Lower lobe of right lung (tissue), 2 donors: ENCODE results near the gene LRRIQ3. TPM values are rescaled to one million over a fixed set of nuclear protein-coding genes. Genes with fewer than 3 reads are reported as not detected.

ENCODE experiments used
- ATAC-seq, 2 donors: fragments of 200-7000 bp; cut with Tn5 transposase; one replicate each; pipeline ENCODE4 v1.9.1; 2020 to 2022; ENCODE audit warnings: mild to moderate bottlenecking in 2 of 2, moderate library complexity in 2 of 2
- DNase-seq: peaks from one replicate; pipeline ENCODE4 v3.0.0-alpha.2; 2020
- H3K27ac ChIP-seq: fragments of 200-600 bp; one replicate; pipeline ENCODE4 v1.8.0; 2022
- H3K27me3 ChIP-seq: fragments of 200-600 bp; one replicate; pipeline ENCODE4 v1.8.0; 2022; ENCODE audit warnings: low read depth
- H3K36me3 ChIP-seq: fragments of 200-600 bp; one replicate; pipeline ENCODE4 v1.8.0; 2022; ENCODE audit warnings: mild to moderate bottlenecking
- H3K4me1 ChIP-seq: fragments of 200-600 bp; one replicate; pipeline ENCODE4 v1.8.0; 2022
- H3K4me3 ChIP-seq: fragments of 200-600 bp; one replicate; pipeline ENCODE4 v1.8.0; 2022; ENCODE audit warnings: mild to moderate bottlenecking
- H3K9me3 ChIP-seq: fragments of 200-600 bp; one replicate; pipeline ENCODE4 v1.8.0; 2022
- intact Hi-C: fragments of 100-400 bp; cut with DNase I; formaldehyde crosslinking; loops from one replicate; pipeline ENCODE4 v1.11.0; 2022
- long read RNA-seq: library from polyadenylated mRNA; unstranded; transcript quantifications from one replicate; pipeline ENCODE4 v2.0.0, GENCODE V29; 2021
- total RNA-seq: library from RNA; stranded (reverse); fragmentation: NEBNext Ultra II Directional; extraction: Animal tissue kit (Norgen Biotek cat#: 25700); gene quantifications from one replicate; pipeline ENCODE4 v1.2.1, GENCODE V29; 2021
- TF ChIP-seq, protein P1 (sequence below): fragments of 200-600 bp; IDR thresholded peaks from one replicate; pipeline ENCODE4 v1.8.0; 2022; ENCODE audit warnings: antibody characterized with exemption, mild to moderate bottlenecking
- donor health status: DM: no; HTN: yes; CAD: no; lungs with severe emphysema.

LRRIQ3 gene
- 0.65 TPM for total RNA-seq
- long read RNA-seq, partial matches to known transcripts = 0 of 2 reads
- long read RNA-seq, other reads (novel, unspliced or antisense) = 2 of 2 reads

DNA sequence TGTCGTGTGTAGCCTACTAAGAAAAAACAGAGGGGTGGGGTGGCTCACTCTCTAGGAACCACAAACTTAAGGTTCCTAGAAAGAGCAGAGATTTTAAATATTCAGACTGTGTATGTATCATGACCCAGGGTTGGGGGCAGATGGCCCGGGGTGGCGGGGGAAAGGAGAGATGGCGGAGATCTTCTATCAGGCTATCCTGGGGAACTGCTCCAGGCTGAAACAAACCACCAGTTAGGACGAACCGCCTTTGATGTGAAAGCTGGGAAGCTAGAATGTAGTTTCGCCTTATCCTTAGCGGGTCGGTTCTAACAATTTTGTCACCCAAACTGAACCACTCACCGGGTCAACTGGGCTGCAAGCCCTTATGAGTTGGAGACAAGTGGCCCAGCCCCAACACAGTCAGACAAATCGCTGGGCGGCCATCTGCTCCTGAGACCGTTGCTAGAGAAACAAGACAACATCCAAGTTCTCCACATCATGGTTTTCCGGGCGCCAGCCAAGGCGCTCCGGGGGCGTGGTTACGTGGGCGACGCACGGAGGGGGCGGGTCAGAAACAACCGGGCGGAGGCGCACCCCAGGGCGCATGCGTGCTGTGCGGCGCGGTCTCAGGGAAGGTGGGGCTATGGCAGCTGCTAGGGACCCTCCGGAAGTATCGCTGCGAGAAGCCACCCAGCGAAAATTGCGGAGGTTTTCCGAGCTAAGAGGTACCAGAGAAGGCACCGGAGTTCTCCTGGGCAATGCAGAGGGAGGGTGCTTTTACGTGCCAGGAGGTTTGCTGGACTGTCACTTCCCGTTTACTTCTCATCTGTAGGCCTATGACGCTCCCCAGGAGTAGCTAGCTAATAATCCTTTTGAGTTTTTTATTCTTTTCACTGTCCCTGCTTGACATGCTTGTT, at the start of gene LRRIQ3, which contains the start of gene FPGT:
TSS of gene LRRIQ3 (minus strand) at position 520 of the 896 bp plus-strand sequence. CDS start 14,492 bp downstream, outside the sequence.
TSS of gene FPGT (plus strand) at position 586 of the 896 bp plus-strand sequence. CDS start at position 623, 37 bp downstream.
- intact Hi-C loops = no loop called here
- ATAC-seq (peak; percentile 100), DNase-seq (peak; percentile 94)
- Histone ChIP-seq H3K4me1 (peaks cover 5% of the 10 kb centered on the region), H3K27me3 (no peaks in the 10 kb centered on the region), H3K27ac (peak within 1 kb of the TSS; percentile 84), H3K36me3 (peaks cover 31% of the 10 kb centered on the region), H3K4me3 (peak within 1 kb of the TSS; percentile 69), H3K9me3 (no peaks in the 10 kb centered on the region)
- TF ChIP-seq, protein P1, sequence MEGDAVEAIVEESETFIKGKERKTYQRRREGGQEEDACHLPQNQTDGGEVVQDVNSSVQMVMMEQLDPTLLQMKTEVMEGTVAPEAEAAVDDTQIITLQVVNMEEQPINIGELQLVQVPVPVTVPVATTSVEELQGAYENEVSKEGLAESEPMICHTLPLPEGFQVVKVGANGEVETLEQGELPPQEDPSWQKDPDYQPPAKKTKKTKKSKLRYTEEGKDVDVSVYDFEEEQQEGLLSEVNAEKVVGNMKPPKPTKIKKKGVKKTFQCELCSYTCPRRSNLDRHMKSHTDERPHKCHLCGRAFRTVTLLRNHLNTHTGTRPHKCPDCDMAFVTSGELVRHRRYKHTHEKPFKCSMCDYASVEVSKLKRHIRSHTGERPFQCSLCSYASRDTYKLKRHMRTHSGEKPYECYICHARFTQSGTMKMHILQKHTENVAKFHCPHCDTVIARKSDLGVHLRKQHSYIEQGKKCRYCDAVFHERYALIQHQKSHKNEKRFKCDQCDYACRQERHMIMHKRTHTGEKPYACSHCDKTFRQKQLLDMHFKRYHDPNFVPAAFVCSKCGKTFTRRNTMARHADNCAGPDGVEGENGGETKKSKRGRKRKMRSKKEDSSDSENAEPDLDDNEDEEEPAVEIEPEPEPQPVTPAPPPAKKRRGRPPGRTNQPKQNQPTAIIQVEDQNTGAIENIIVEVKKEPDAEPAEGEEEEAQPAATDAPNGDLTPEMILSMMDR = no peak

GRCh38 chr1:74246315-74246714, 48.3 kb upstream of the LRRIQ3 start:
- TF ChIP-seq, protein P1 = no peak
- Histone ChIP-seq H3K4me1 (no peaks in the 10 kb centered on the region), H3K27ac (no peak overlapping the region), H3K9me3 (no peaks in the 10 kb centered on the region), H3K36me3 (no peaks in the 10 kb centered on the region), H3K27me3 (no peaks in the 10 kb centered on the region), H3K4me3 (no peak overlapping the region)
- DNase-seq = no peak
- intact Hi-C loops = no loop called here
- ATAC-seq = no peak

- TF ChIP-seq, protein P1 = no peak
Observed at GRCh38 chr1:74245168-74245772, 47.3 kb upstream of the LRRIQ3 start.

DNA sequence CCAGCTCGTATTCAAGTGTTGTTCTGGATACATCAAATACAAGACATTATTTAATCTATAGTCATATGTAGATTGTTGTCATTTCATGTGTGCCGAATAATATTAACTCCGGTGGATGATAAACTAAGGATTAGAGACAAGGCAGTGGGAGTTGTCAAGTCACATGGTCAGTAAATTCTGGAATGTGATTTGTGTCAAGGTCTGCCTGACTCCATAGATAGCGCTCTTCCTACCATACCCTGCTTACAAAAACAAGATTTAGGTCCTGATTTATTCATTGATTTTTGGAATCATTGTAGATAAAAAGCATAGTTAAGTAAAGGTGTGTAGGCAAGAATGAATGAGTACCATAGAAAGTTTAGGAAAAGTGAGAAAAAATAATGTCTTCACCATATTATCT, 39.8 kb upstream of the LRRIQ3 start:
- H3K4me3 ChIP-seq = no peak overlapping the region
- DNase-seq (no peak), ATAC-seq (no peak)
- H3K4me1 ChIP-seq = no peaks in the 10 kb centered on the region
- TF ChIP-seq, protein P1 = no peak
- H3K9me3 ChIP-seq = no peaks in the 10 kb centered on the region
- no peaks in the 10 kb centered on the region for H3K27me3 ChIP-seq
- intact Hi-C loops = no loop called here
- H3K36me3 ChIP-seq = no peaks in the 10 kb centered on the region
- no peak overlapping the region for H3K27ac ChIP-seq

More at GRCh38 chr1:74245168-74245772, 47.3 kb upstream of the LRRIQ3 start:
- Histone ChIP-seq H3K36me3 (no peaks in the 10 kb centered on the region), H3K27ac (no peak overlapping the region), H3K4me1 (no peaks in the 10 kb centered on the region), H3K27me3 (no peaks in the 10 kb centered on the region), H3K9me3 (no peaks in the 10 kb centered on the region), H3K4me3 (no peak overlapping the region)
- no peak for ATAC-seq
- DNase-seq = no peak
- intact Hi-C loops = no loop called here

GRCh38 chr1:74237035-74237434, 39.1 kb upstream of the LRRIQ3 start:
- no peaks in the 10 kb centered on the region for H3K36me3 ChIP-seq
- ATAC-seq (no peak), DNase-seq (no peak)
- H3K27ac ChIP-seq = no peak overlapping the region
- H3K4me3 ChIP-seq = no peak overlapping the region
- no peaks in the 10 kb centered on the region for H3K4me1 ChIP-seq
- TF ChIP-seq, protein P1 = no peak
- no peaks in the 10 kb centered on the region for H3K9me3 ChIP-seq
- intact Hi-C loops = no loop called here
- no peaks in the 10 kb centered on the region for H3K27me3 ChIP-seq
